OCI-LY7 (cell line): Measurements from ENCODE around the gene ELMO1. TPM values are rescaled to one million over a fixed set of nuclear protein-coding genes. Genes with fewer than 3 reads are reported as not detected.

Experiments
- BruUV-seq: library from RNA; stranded (reverse); fragments of 400-500 nt; replicated peaks from 2 replicates; lab custom pipeline; 2021; lab: Mats Ljungman, UMichigan
- CTCF ChIA-PET: fragments of 300-600 bp; sonication (Branson Sonifier 250); formaldehyde crosslinking; loops from one replicate; lab custom pipeline; 2022; ENCODE audit warnings: antibody characterized with exemption; ENCODE audit not compliant: unreplicated experiment; lab: Charles Lee
- POLR2A ChIA-PET: fragments of 300-600 bp; sonication (Branson Sonifier 250); formaldehyde crosslinking; loops from one replicate; lab custom pipeline; 2022; ENCODE audit warnings: antibody characterized with exemption; lab: Charles Lee
- DNase-seq: peaks from one replicate; pipeline ENCODE4 v3.0.0-alpha.2; 2015; ENCODE audit warnings: low spot score
- H2AFZ ChIP-seq: fragments of 200-600 bp; sonication (generic), shearing (Covaris generic); 2 replicates; pipeline ENCODE4 v1.6.1; 2014; ENCODE audit warnings: mild to moderate bottlenecking, antibody characterized with exemption, low read length, moderate library complexity
- H3K27ac ChIP-seq: fragments of 200-600 bp; sonication (generic); 2 replicates; pipeline ENCODE4 v1.5.1; 2014; ENCODE audit warnings: mixed run types, low read depth, mild to moderate bottlenecking, moderate library complexity, low read length, inconsistent platforms; ENCODE audit not compliant: poor library complexity, severe bottlenecking
- H3K36me3 ChIP-seq: fragments of 200-600 bp; sonication (generic); 2 replicates; pipeline ENCODE4 v1.6.1; 2014; ENCODE audit warnings: mild to moderate bottlenecking, antibody characterized with exemption, low read length, moderate library complexity, mixed read lengths; ENCODE audit not compliant: insufficient read depth
- H3K4me1 ChIP-seq: fragments of 200-600 bp; sonication (generic); 2 replicates; pipeline ENCODE4 v1.5.1; 2014; ENCODE audit warnings: mild to moderate bottlenecking, low read length; ENCODE audit not compliant: insufficient read depth, poor library complexity, severe bottlenecking
- H3K4me2 ChIP-seq: fragments of 200-600 bp; sonication (generic); 2 replicates; pipeline ENCODE4 v1.6.1; 2014; ENCODE audit warnings: mild to moderate bottlenecking, low read length
- H3K4me3 ChIP-seq: fragments of 200-600 bp; sonication (generic); 2 replicates; pipeline ENCODE4 v1.5.1; 2014; ENCODE audit warnings: mild to moderate bottlenecking, low read depth, low read length; ENCODE audit not compliant: poor library complexity, severe bottlenecking
- H3K79me2 ChIP-seq: fragments of 200-600 bp; sonication (generic); 2 replicates; pipeline ENCODE4 v1.6.1; 2016; ENCODE audit warnings: low read depth, mild to moderate bottlenecking, low read length, moderate library complexity, mixed read lengths; ENCODE audit not compliant: insufficient read depth
- H3K9me2 ChIP-seq: fragments of 200-600 bp; sonication (generic); 2 replicates; pipeline ENCODE4 v1.6.1; 2016; ENCODE audit warnings: mild to moderate bottlenecking, low read length, mixed read lengths; ENCODE audit not compliant: insufficient read depth
- H3K9me3 ChIP-seq: fragments of 200-600 bp; sonication (generic); 2 replicates; pipeline ENCODE4 v1.6.1; 2014; ENCODE audit warnings: mild to moderate bottlenecking, mixed run types, low read length, mixed read lengths
- H4K20me1 ChIP-seq: fragments of 200-600 bp; sonication (generic); 2 replicates; pipeline ENCODE4 v1.6.1; 2014; ENCODE audit warnings: mild to moderate bottlenecking, antibody characterized with exemption, low read length, moderate library complexity, mixed read lengths; ENCODE audit not compliant: insufficient read depth
- CTCF ChIP-seq: fragments of 200-600 bp; sonication (generic); conservative IDR thresholded peaks from 2 replicates; pipeline ENCODE4 v1.5.1; 2014; ENCODE audit warnings: mild to moderate bottlenecking, antibody characterized with exemption, low read length, moderate library complexity, mixed read lengths
- EZH2phosphoT487 ChIP-seq: fragments of 200-600 bp; sonication (generic); IDR thresholded peaks from 2 replicates; pipeline ENCODE4 v1.6.1; 2018; ENCODE audit warnings: low read depth, borderline replicate concordance, mild to moderate bottlenecking, mixed run types, antibody characterized with exemption, low read length, moderate library complexity, mixed read lengths
- intact Hi-C: fragments of 100-400 bp; cut with micrococcal nuclease; formaldehyde crosslinking; loops from one replicate; pipeline ENCODE4 v1.10.0; 2022; ENCODE audit not compliant: unreplicated experiment
- total RNA-seq, 2 experiments: library from RNA; depleted of rRNA in 1 of 2; stranded (reverse); fragments of >200 nt in 1 of 2; shearing (Covaris generic) in 1 of 2; gene quantifications; 2 replicates each; pipeline ENCODE4 v1.2.3, GENCODE V29; 2014 to 2022

The ELMO1 gene
- total RNA-seq, 2 experiments from 2014 or later: 101 to 103 TPM

GRCh38 chr7:37062560-37062859 lies 386.2 kb downstream of the ELMO1 start:
- Histone ChIP-seq H3K4me3 (no peak overlapping the region), H4K20me1 (no peaks in the 10 kb centered on the region), H3K36me3 (peaks cover 11% of the 10 kb centered on the region), H3K9me3 (no peaks in the 10 kb centered on the region), H3K4me2 (no peak overlapping the region), H3K79me2 (no peaks in the 10 kb centered on the region), H3K4me1 (no peaks in the 10 kb centered on the region), H2AFZ (no peak overlapping the region), H3K27ac (no peak overlapping the region), H3K9me2 (no peaks in the 10 kb centered on the region)
- no peak for DNase-seq
- no TSS peak for BruUV-seq
- ChIA-PET CTCF (no interaction called here), POLR2A (interaction anchor here (0.6 to 0.8 kb wide), 2 partner anchors 13 to 34 kb away, joined by 3 to 5 read pairs; no protein-coding TSS in a partner anchor)
- TF ChIP-seq EZH2phosphoT487: no peak
- no peak for TF ChIP-seq CTCF
- intact Hi-C loops: no loop called here

- no peaks in the 10 kb centered on the region for H4K20me1 ChIP-seq
- no peak overlapping the region for H2AFZ ChIP-seq
- POLR2A ChIA-PET: interaction anchor here (0.6 kb wide), 1 partner anchor 34 kb away, joined by 3 read pairs; no protein-coding TSS in a partner anchor
- no TSS peak for BruUV-seq
- H3K4me3 ChIP-seq: no peak overlapping the region
- no peaks in the 10 kb centered on the region for H3K9me2 ChIP-seq
- no peaks in the 10 kb centered on the region for H3K4me1 ChIP-seq
- intact Hi-C loops: no loop called here
- CTCF ChIA-PET: no interaction called here
- peaks cover 11% of the 10 kb centered on the region for H3K36me3 ChIP-seq
- no peaks in the 10 kb centered on the region for H3K79me2 ChIP-seq
- no peak for TF ChIP-seq EZH2phosphoT487
- no peak for TF ChIP-seq CTCF
- H3K9me3 ChIP-seq: no peaks in the 10 kb centered on the region
- DNase-seq: no peak
- H3K4me2 ChIP-seq: no peak overlapping the region
- no peak overlapping the region for H3K27ac ChIP-seq
These were observed 386.7 kb downstream of the ELMO1 start for GRCh38 chr7:37061849-37062559.

- intact Hi-C loops: no loop called here
- BruUV-seq: no TSS peak
- TF ChIP-seq EZH2phosphoT487 (no peak), CTCF (no peak)
- Histone ChIP-seq H3K36me3 (no peaks in the 10 kb centered on the region; the same call in 1 of the 2 replicates), H3K9me2 (peaks cover 3% of the 10 kb centered on the region; the same call in 1 of the 2 replicates), H3K9me3 (no peaks in the 10 kb centered on the region), H4K20me1 (no peaks in the 10 kb centered on the region), H3K4me2 (no peak overlapping the region), H2AFZ (no peak overlapping the region), H3K27ac (no peak overlapping the region), H3K4me3 (no peak overlapping the region), H3K4me1 (no peaks in the 10 kb centered on the region), H3K79me2 (no peaks in the 10 kb centered on the region)
- no peak for DNase-seq
- CTCF ChIA-PET: no interaction called here
- POLR2A ChIA-PET: no interaction called here
These were observed 392.3 kb downstream of the ELMO1 start for GRCh38 chr7:37056234-37056912.
